HepG2 (cell line): Measurements from ENCODE around the gene WDR35. TPM values are rescaled to one million over a fixed set of nuclear protein-coding genes. Genes with fewer than 3 reads are reported as not detected.
A peak's percentile ranks its signal among the peaks of the same experiment; 100 is the strongest.

Source experiments
- GABPA ChIP-seq, 2 experiments: IDR thresholded peaks; 2 replicates each; pipeline ENCODE4 v1.6.1; 2011 to 2016; ENCODE audit warnings: low read depth in 2 of 2, low read length in 1 of 2, missing biosample characterization in 1 of 2, missing genetic modification characterization in 1 of 2
- HOXA9 ChIP-seq: sonication (generic); formaldehyde crosslinking; IDR thresholded peaks from 2 replicates; pipeline ENCODE4 v1.8.1; 2022; ENCODE audit warnings: missing genetic modification reagents, mild to moderate bottlenecking, moderate library complexity, borderline replicate concordance
- MAFF ChIP-seq: IDR thresholded peaks from 2 replicates; pipeline ENCODE4 v1.6.1; 2011; ENCODE audit warnings: low read depth, low read length, improper control_type of control experiment
- NR2F6 ChIP-seq, 2 experiments: IDR thresholded peaks; 2 replicates each; pipeline ENCODE4 v1.6.1; 2016; ENCODE audit warnings: antibody characterized with exemption in 1 of 2, mild to moderate bottlenecking in 1 of 2
- NR3C1 ChIP-seq: sonication (generic); formaldehyde crosslinking; IDR thresholded peaks from 2 replicates; pipeline ENCODE4 v1.4.0; 2020; ENCODE audit warnings: missing genetic modification reagents
- RNF2 ChIP-seq: fragments of 450-650 bp; conservative IDR thresholded peaks from 2 replicates; pipeline ENCODE4 v1.6.1; 2016; ENCODE audit warnings: low read depth
- SP4 ChIP-seq: sonication (generic); formaldehyde crosslinking; IDR thresholded peaks from 2 replicates; pipeline ENCODE4 v1.8.1; 2023; ENCODE audit warnings: mild to moderate bottlenecking, missing genetic modification reagents
- TBL1XR1 ChIP-seq: fragments of 150-350 bp; IDR thresholded peaks from 2 replicates; pipeline ENCODE4 v1.6.1; 2014; ENCODE audit warnings: borderline replicate concordance, low read length; ENCODE audit not compliant: partially characterized antibody
- ZNF136 ChIP-seq: sonication (generic); formaldehyde crosslinking; IDR thresholded peaks from 2 replicates; pipeline ENCODE4 v1.8.1; 2022; ENCODE audit warnings: low read depth, mild to moderate bottlenecking, moderate library complexity, missing genetic modification reagents
- ZNF17 ChIP-seq: sonication (generic); formaldehyde crosslinking; IDR thresholded peaks from 2 replicates; pipeline ENCODE4 v1.5.0; 2020; ENCODE audit warnings: mild to moderate bottlenecking, missing genetic modification reagents
- ZNF20 ChIP-seq: sonication (generic); formaldehyde crosslinking; IDR thresholded peaks from 2 replicates; pipeline ENCODE4 v1.4.0; 2020; ENCODE audit warnings: mild to moderate bottlenecking, moderate library complexity, missing genetic modification reagents
- ZNF333 ChIP-seq: sonication (generic); formaldehyde crosslinking; IDR thresholded peaks from 2 replicates; pipeline ENCODE4 v1.4.0; 2020; ENCODE audit warnings: mild to moderate bottlenecking, missing genetic modification reagents, borderline replicate concordance
- ZNF460 ChIP-seq: sonication (generic); formaldehyde crosslinking; IDR thresholded peaks from 2 replicates; pipeline ENCODE4 v1.5.1; 2020; ENCODE audit warnings: missing genetic modification reagents, mild to moderate bottlenecking, borderline replicate concordance
- ZNF878 ChIP-seq: sonication (generic); formaldehyde crosslinking; IDR thresholded peaks from 2 replicates; pipeline ENCODE4 v1.8.1; 2023; ENCODE audit warnings: mild to moderate bottlenecking, missing genetic modification reagents, moderate library complexity
- polyA plus RNA-seq, 8 experiments: library from polyadenylated mRNA; depleted of rRNA in 3 of 8; stranded (reverse) in 7 of 8; unstranded in 1 of 8; fragments of >200 nt; fragmentation: Illumina TruSeq in 4 of 8; extraction: Trizol in 4 of 8; gene quantifications; 2 replicates each; pipeline versions ENCODE4 v1.2.1 to v1.2.3, GENCODE V29; 2011 to 2016; ENCODE audit warnings: low read depth in 4 of 8, missing spikeins in 1 of 8, mixed read lengths in 1 of 8; ENCODE audit not compliant: insufficient read depth in 1 of 8
- total RNA-seq, 5 experiments: library from RNA; depleted of rRNA; stranded (reverse); fragments of >200 nt; fragmentation: Illumina TruSeq; extraction: Trizol; gene quantifications; 2 replicates each; pipeline ENCODE4 v1.2.3, GENCODE V29; 2016; ENCODE audit warnings: low read depth in 1 of 5
- TF ChIP-seq, protein P1 (sequence below), 2 experiments: sonication (generic) in 1 of 2; formaldehyde crosslinking in 1 of 2; IDR thresholded peaks; 2 replicates each; pipeline versions ENCODE4 v1.4.0 to v1.6.1; 2016 to 2020; ENCODE audit warnings: borderline replicate concordance in 1 of 2, low read depth in 1 of 2, mild to moderate bottlenecking in 1 of 2, missing genetic modification reagents in 1 of 2
- TF ChIP-seq, protein P2 (sequence below): sonication (generic); formaldehyde crosslinking; IDR thresholded peaks from 2 replicates; pipeline ENCODE4 v1.4.0; 2020; ENCODE audit warnings: missing genetic modification reagents
- TF ChIP-seq, protein P3 (sequence below): sonication (generic); formaldehyde crosslinking; IDR thresholded peaks from 2 replicates; pipeline ENCODE4 v1.4.0; 2020; ENCODE audit warnings: missing genetic modification reagents
- TF ChIP-seq, protein P4 (sequence below): sonication (generic); formaldehyde crosslinking; IDR thresholded peaks from 2 replicates; pipeline ENCODE4 v1.8.1; 2023; ENCODE audit warnings: mild to moderate bottlenecking, missing genetic modification reagents, borderline replicate concordance
- TF ChIP-seq, protein P5 (sequence below): sonication (generic); formaldehyde crosslinking; IDR thresholded peaks from 2 replicates; pipeline ENCODE4 v1.8.1; 2023; ENCODE audit warnings: missing genetic modification reagents, mild to moderate bottlenecking, borderline replicate concordance

WDR35 gene
- total and polyA plus RNA-seq, 2 of the 13 experiments (the other 11 are each of a cell fraction or from before 2014, with no cell fraction given): 11.1 to 19.6 TPM

DNA sequence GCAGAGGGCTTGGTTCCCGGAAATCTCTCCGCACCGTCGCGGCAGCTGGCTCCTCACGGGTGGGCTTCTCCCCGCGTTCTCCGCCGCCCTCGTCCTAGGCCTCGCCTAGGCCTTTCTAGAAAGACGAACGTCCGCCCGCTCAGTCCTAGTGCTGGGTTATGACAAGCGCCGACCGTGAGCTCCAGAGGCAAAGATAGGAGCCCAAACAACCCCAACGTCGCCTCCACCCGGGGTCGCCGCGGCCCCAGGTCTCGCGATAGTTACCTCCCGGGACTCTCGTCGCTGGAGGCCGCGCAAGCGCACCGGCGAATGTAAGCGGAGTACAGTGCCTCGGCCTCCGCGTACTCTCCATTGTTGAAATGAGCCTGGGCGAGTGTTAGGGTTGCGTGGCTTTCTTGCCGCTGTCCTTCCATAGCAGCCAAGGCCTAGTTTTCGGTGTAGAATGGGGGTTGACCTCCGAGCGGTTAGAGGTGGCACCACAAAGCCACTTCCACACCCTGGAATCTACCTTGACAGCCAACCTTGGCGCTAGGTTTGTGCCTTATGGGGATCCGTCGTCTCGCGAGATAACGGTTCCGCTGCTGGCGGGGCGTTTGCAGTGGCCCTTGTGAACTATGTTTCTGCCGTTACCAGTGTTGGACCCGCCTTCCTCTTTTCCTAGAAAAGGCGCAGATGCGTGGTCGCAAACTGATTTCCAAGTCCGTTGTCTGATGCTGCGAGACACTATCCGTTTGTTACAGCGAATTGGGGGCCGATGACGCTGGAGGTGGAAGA is 88.3 kb downstream of the WDR35 start, which contains the start of gene TTC32 (continued):
- TF ChIP-seq, protein P1, sequence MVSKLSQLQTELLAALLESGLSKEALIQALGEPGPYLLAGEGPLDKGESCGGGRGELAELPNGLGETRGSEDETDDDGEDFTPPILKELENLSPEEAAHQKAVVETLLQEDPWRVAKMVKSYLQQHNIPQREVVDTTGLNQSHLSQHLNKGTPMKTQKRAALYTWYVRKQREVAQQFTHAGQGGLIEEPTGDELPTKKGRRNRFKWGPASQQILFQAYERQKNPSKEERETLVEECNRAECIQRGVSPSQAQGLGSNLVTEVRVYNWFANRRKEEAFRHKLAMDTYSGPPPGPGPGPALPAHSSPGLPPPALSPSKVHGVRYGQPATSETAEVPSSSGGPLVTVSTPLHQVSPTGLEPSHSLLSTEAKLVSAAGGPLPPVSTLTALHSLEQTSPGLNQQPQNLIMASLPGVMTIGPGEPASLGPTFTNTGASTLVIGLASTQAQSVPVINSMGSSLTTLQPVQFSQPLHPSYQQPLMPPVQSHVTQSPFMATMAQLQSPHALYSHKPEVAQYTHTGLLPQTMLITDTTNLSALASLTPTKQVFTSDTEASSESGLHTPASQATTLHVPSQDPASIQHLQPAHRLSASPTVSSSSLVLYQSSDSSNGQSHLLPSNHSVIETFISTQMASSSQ (IDR thresholded peaks at IDR 0.05; ENCODE audit: low read depth): 0 out of 2 replicates have a peak, but pooled peaks have one; percentile 46
- TF ChIP-seq, protein P1 (CRISPR knock-in tag; IDR thresholded peaks at IDR 0.05; ENCODE audit: borderline replicate concordance): peak; percentile 74; the same call in 1 of the 2 replicates
- TF ChIP-seq, protein P2, sequence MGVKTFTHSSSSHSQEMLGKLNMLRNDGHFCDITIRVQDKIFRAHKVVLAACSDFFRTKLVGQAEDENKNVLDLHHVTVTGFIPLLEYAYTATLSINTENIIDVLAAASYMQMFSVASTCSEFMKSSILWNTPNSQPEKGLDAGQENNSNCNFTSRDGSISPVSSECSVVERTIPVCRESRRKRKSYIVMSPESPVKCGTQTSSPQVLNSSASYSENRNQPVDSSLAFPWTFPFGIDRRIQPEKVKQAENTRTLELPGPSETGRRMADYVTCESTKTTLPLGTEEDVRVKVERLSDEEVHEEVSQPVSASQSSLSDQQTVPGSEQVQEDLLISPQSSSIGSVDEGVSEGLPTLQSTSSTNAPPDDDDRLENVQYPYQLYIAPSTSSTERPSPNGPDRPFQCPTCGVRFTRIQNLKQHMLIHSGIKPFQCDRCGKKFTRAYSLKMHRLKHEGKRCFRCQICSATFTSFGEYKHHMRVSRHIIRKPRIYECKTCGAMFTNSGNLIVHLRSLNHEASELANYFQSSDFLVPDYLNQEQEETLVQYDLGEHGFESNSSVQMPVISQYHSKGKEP (CRISPR knock-in tag): peak; percentile 89; the same call in 1 of the 2 replicates
- TF ChIP-seq GABPA (IDR thresholded peaks at IDR 0.05; ENCODE audit: low read depth, low read length) (no peak), GABPA (CRISPR knock-in tag; IDR thresholded peaks at IDR 0.05; ENCODE audit: low read depth) (peak; percentile 73), HOXA9 (CRISPR knock-in tag) (0 out of 2 replicates have a peak, but pooled peaks have one; percentile 46), ZNF136 (CRISPR knock-in tag) (peak; percentile 98), MAFF (no peak; the same call in 1 of the 2 replicates), NR2F6 (IDR thresholded peaks at IDR 0.05) (peak; percentile 23; the same call in 1 of the 2 replicates), NR2F6 (CRISPR knock-in tag; IDR thresholded peaks at IDR 0.05) (no peak; the same call in none of the 2 replicates), TBL1XR1 (peak; percentile 66), NR3C1 (CRISPR knock-in tag) (no peak), ZNF17 (CRISPR knock-in tag) (0 out of 2 replicates have a peak, but pooled peaks have one; percentile 61), ZNF460 (no peak; the same call in 1 of the 2 replicates), SP4 (CRISPR knock-in tag) (peak; percentile 89), ZNF20 (CRISPR knock-in tag) (0 out of 2 replicates have a peak, but pooled peaks have one; percentile 53), ZNF333 (peak; percentile 83; the same call in 1 of the 2 replicates), RNF2 (peak; percentile 45), ZNF878 (CRISPR knock-in tag) (no peak; the same call in 1 of the 2 replicates)
- TF ChIP-seq, protein P3, sequence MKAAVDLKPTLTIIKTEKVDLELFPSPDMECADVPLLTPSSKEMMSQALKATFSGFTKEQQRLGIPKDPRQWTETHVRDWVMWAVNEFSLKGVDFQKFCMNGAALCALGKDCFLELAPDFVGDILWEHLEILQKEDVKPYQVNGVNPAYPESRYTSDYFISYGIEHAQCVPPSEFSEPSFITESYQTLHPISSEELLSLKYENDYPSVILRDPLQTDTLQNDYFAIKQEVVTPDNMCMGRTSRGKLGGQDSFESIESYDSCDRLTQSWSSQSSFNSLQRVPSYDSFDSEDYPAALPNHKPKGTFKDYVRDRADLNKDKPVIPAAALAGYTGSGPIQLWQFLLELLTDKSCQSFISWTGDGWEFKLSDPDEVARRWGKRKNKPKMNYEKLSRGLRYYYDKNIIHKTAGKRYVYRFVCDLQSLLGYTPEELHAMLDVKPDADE (CRISPR knock-in tag): peak; percentile 74; the same call in 1 of the 2 replicates
- TF ChIP-seq, protein P4, sequence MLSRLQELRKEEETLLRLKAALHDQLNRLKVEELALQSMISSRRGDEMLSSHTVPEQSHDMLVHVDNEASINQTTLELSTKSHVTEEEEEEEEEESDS (CRISPR knock-in tag): no peak
- TF ChIP-seq, protein P5, sequence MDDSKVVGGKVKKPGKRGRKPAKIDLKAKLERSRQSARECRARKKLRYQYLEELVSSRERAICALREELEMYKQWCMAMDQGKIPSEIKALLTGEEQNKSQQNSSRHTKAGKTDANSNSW: peak; percentile 80; the same call in 1 of the 2 replicates
